Glutamatergic neuron (in vitro differentiated cells): ENCODE data around the gene PTPRJ. TPM values are rescaled to one million over a fixed set of nuclear protein-coding genes. Genes with fewer than 3 reads are reported as not detected.

Source experiments
- DNase-seq: peaks from one replicate; pipeline ENCODE4 v3.0.0; 2022
- H3K27ac Mint-ChIP-seq: one replicate; pipeline ENCODE4 v1.8.0; 2020; ENCODE audit warnings: mild to moderate bottlenecking, mixed read lengths, inconsistent platforms; ENCODE audit not compliant: unreplicated experiment
- H3K27me3 Mint-ChIP-seq: one replicate; pipeline ENCODE4 v1.8.0; 2020; ENCODE audit warnings: mild to moderate bottlenecking, moderate library complexity, mixed read lengths, inconsistent platforms; ENCODE audit not compliant: unreplicated experiment
- H3K36me3 Mint-ChIP-seq: one replicate; pipeline ENCODE4 v1.8.0; 2020; ENCODE audit warnings: mild to moderate bottlenecking, mixed read lengths, inconsistent platforms; ENCODE audit not compliant: unreplicated experiment
- H3K4me1 Mint-ChIP-seq: one replicate; pipeline ENCODE4 v1.8.0; 2020; ENCODE audit warnings: mild to moderate bottlenecking, low read depth, mixed read lengths, inconsistent platforms; ENCODE audit not compliant: unreplicated experiment
- H3K4me3 Mint-ChIP-seq: one replicate; pipeline ENCODE4 v1.8.0; 2020; ENCODE audit warnings: mild to moderate bottlenecking, mixed read lengths, inconsistent platforms; ENCODE audit not compliant: unreplicated experiment
- H3K9me3 Mint-ChIP-seq: one replicate; pipeline ENCODE4 v1.8.0; 2020; ENCODE audit warnings: mild to moderate bottlenecking, moderate library complexity, mixed read lengths, inconsistent platforms; ENCODE audit not compliant: unreplicated experiment
- CTCF ChIP-seq: fragments of 200-600 bp; sonication (generic); IDR thresholded peaks from one replicate; pipeline ENCODE4 v1.5.0; 2021; ENCODE audit not compliant: partially characterized antibody, unreplicated experiment
- total RNA-seq: library from RNA; stranded (reverse); fragmentation: NEBNext Ultra II Directional; extraction: Animal tissue kit (Norgen Biotek cat#: 25700); gene quantifications from one replicate; pipeline ENCODE4 v1.2.1, GENCODE V29; 2021; ENCODE audit not compliant: unreplicated experiment

Gene PTPRJ
- total RNA-seq, 1 donor from 2014 or later, result 2.4 TPM

GRCh38 chr11:48170241-48171233 is 190.2 kb downstream of the PTPRJ start:
- Mint-ChIP-seq H3K4me3 (no peak overlapping the region), H3K27ac (no peak overlapping the region), H3K36me3 (no peaks in the 10 kb centered on the region), H3K9me3 (peaks cover 2% of the 10 kb centered on the region), H3K4me1 (peaks cover 8% of the 10 kb centered on the region), H3K27me3 (no peaks in the 10 kb centered on the region)
- no peak for TF ChIP-seq CTCF
- DNase-seq, result no peak

- Mint-ChIP-seq H3K4me3 (peak overlapping the region; percentile 49), H3K27ac (no peak overlapping the region), H3K36me3 (no peaks in the 10 kb centered on the region), H3K27me3 (no peaks in the 10 kb centered on the region), H3K9me3 (peaks cover 2% of the 10 kb centered on the region), H3K4me1 (peaks cover 8% of the 10 kb centered on the region)
- peak; percentile 76 for DNase-seq
- TF ChIP-seq CTCF, result peak; percentile 94
These were observed 192.7 kb downstream of the PTPRJ start for GRCh38 chr11:48172818-48173609.

GRCh38 chr11:48177661-48178060 is 197.3 kb downstream of the PTPRJ start:
- Mint-ChIP-seq H3K4me1 (peaks cover 6% of the 10 kb centered on the region), H3K36me3 (no peaks in the 10 kb centered on the region), H3K27ac (no peak overlapping the region), H3K9me3 (no peaks in the 10 kb centered on the region), H3K27me3 (no peaks in the 10 kb centered on the region), H3K4me3 (no peak overlapping the region)
- DNase-seq, result no peak
- TF ChIP-seq CTCF, result no peak

- Mint-ChIP-seq H3K9me3 (peaks cover 3% of the 10 kb centered on the region), H3K27me3 (peaks cover 2% of the 10 kb centered on the region), H3K4me3 (no peak overlapping the region), H3K36me3 (no peaks in the 10 kb centered on the region), H3K27ac (no peak overlapping the region), H3K4me1 (no peaks in the 10 kb centered on the region)
- no peak for DNase-seq
- no peak for TF ChIP-seq CTCF
These were observed 200.3 kb downstream of the PTPRJ start for GRCh38 chr11:48180627-48181026.
